ENCODE data around the gene DFFA. TPM values are rescaled to one million over a fixed set of nuclear protein-coding genes. Genes with fewer than 3 reads are reported as not detected.

Gene DFFA
- total and polyA plus RNA-seq, 9 of the 15 experiments (the other 6 are each of a cell fraction or from before 2014, with no cell fraction given) = 39.6 to 74.8 (median 59.2) TPM

- peak; percentile 25; the same call in 1 of the 2 replicates for TF ChIP-seq CUX1 (CRISPR knock-in tag; IDR thresholded peaks at IDR 0.05)
- TF ChIP-seq NFIX (CRISPR knock-in tag; IDR thresholded peaks at IDR 0.05; ENCODE audit: low read depth) = no peak
- no peak for TF ChIP-seq E2F3 (CRISPR knock-in tag; IDR thresholded peaks at IDR 0.05)
- TF ChIP-seq SMAD1 (IDR thresholded peaks at IDR 0.05; ENCODE audit: low read depth, low read length, partially characterized antibody) = no peak
- no peak for TF ChIP-seq SRSF9 (IDR thresholded peaks at IDR 0.05; ENCODE audit: borderline replicate concordance, low read depth, low read length)
- 0 out of 2 replicates have a peak, but pooled peaks have one; percentile 10 for TF ChIP-seq ZC3H11A (IDR thresholded peaks at IDR 0.05; ENCODE audit: low read depth, low read length)
- TF ChIP-seq ZNF639 (CRISPR knock-in tag; conservative IDR thresholded peaks at IDR 0.05 in 1 of 2, IDR thresholded peaks at IDR 0.05 in 1 of 2) = peak in 1 of 2 experiments; percentile 87; a peak in 2 of 4 replicates
- no peak for TF ChIP-seq SRSF7 (optimal IDR thresholded peaks at IDR 0.05; ENCODE audit: low read depth, low read length)
- TF ChIP-seq ZNF407 (IDR thresholded peaks at IDR 0.05; ENCODE audit: low read depth) = no peak; the same call in 1 of the 2 replicates
- TF ChIP-seq HNRNPK (IDR thresholded peaks at IDR 0.05; ENCODE audit: low read depth, low read length, poor library complexity, severe bottlenecking) = no peak
Measured at GRCh38 chr1:10474613-10475507, 2.5 kb upstream of the DFFA start, which contains the start of gene PEX14 (continued).

All from K562 (cell line).